AG08395 (cell line): ENCODE data around the gene SAP30.

Experiments used
- DNase-seq: peaks from one replicate; pipeline ENCODE4 v3.0.0; 2012; ENCODE audit warnings: mixed read lengths, low spot score

Gene SAP30, protein sequence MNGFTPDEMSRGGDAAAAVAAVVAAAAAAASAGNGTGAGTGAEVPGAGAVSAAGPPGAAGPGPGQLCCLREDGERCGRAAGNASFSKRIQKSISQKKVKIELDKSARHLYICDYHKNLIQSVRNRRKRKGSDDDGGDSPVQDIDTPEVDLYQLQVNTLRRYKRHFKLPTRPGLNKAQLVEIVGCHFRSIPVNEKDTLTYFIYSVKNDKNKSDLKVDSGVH

DNA sequence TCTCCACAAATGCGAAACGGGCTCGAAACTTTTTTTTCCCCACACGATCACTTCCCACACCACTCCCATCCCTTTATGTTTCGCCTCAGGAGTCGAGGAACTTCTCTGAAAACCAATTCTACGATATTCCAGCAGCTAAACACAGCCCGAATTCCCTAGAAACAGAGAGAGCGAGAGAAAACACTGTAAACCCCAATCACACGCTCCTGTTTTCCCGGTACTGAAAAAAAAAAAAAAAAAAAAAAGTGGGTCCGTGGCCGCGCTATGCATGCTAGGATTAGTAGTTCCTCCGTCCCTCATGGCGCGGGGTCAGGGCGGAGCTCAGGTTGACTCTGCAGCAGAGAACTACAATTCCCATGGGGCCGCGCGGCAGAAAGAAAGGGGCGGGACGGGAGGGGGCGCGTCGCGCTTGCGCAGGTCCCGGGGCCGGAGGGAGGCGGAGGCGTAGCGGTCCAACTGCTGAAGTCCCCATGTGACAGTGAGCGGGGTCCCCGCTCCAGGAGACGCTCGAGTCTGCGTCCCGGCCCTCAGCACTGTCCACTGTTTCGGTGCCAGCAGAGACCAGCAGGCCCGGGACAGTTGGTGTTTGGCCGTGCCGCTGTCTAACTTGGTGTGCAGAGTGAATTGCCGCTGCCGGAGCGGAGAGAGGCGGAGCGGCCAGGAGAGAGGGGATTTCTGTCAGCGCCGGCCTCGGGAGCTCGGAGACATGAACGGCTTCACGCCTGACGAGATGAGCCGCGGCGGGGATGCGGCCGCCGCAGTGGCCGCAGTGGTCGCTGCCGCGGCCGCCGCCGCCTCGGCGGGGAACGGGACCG, at the start of gene SAP30:
TSS of gene SAP30 (plus strand) at position 478 of the 815 bp plus-strand sequence. CDS start at position 707, 229 bp downstream.
- DNase-seq = peak; percentile 99

- DNase-seq = no peak
These were observed 45.6 kb upstream of the SAP30 start for GRCh38 chr4:173325007-173325736.

DNA sequence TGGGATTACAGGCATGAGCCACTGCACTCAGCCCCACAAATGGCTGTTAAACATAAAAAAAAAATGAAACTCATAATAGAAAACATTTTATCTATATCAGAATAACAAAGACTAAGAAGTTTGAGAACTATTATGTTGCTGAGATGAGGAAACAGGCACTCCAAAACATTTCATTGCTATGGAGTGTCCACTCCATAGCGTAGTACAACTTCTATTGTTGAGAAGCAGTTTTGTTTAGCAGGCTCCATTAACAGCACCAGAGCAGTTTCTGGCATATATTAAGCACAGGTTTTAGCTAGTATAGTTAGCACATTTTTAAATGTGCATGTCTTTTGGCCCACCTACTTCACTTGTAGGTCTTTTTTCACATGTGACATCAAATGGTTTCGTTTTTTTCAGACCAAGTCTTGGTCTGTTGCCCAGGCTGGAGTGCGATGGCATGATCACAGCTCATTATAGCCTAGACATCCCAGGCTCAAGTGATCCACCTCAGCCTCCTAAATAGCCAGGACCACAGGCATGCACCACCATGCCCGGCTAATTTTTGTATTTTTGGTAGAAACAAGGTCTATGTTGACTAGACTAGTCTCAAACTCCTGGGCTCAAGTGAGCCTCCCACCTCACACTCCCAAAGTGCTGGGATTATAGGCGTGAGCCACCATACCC, 42.4 kb upstream of the SAP30 start:
- no peak for DNase-seq

- DNase-seq = no peak
These were observed 40.2 kb upstream of the SAP30 start for GRCh38 chr4:173330590-173330989.

- no peak for DNase-seq
These were observed 38.7 kb upstream of the SAP30 start for GRCh38 chr4:173332021-173332487.

DNA sequence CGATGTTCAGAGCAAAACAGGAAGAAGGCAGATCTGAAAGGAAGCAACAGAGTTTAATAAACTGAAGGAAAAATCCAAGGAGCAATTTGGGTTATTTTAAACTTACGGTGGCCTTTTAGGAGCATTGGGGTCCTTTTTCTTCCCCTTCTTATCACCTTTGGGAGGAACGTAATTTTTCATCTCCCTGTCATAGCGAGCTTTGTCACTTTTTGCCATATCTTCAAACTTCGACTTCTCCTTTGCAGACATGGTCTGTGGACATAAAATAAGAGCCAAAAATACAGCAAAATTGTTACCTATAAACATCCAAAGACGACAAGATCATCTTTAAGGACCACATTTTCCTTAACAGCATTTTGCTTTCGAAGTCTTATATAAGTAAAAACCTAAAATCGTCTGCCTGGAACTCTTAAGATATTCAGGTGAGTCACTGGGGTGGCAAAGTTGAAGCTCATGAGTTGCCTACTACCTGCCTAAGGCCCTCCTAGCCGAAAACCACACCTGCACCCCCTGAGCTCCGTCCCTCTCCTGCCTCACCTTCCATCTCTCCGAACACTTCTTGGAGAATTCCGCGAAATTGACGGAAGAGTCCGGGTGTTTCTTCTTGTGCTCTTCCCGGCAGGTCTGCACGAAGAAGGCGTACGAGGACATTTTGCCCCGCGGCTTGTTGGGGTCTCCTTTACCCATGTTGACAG, 37.6 kb upstream of the SAP30 start:
- no peak for DNase-seq

GRCh38 chr4:173333658-173334084, 37.1 kb upstream of the SAP30 start:
- DNase-seq = peak; percentile 14

DNA sequence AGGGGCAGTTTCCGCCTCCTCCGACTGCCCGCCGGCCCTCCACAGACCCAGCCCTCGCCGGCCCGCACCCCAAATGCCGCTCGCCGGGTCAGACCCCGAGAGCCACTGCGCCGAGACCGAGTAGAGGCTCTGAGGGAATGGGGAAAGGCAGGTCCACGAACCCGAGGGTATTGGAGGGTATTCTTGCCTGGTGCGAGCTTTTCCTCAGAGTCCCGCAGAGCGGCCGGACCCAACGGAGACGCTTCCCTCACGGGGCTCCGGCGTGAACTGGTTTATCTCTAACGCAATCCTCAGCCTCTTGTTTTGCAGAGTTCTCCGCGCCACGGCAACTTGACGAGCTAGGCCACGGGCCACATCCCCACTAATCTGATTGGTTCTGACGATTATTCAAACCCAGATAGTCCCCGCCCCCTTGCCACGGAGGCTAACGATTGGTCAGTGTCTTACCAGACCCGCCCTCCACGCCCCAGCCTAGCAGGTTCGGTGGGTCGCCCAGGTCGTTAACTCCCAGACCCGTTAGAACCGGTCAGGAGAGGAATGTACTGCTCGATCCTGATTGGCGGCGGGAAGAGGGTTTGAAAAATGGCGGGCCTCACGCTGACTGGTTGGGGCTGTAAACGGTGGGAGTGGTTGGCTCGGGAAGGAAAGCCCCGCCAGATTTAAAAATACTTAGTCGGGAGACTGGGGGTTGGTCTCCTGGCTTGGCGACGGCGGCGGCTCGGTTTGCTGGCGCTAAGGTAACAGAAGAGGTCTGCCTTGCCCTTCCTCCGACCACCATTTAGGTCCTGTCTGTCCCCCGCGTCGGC, 36.5 kb upstream of the SAP30 start, which contains the start of gene HMGB2:
TSS of gene HMGB2 (minus strand) at position 274 of the 806 bp plus-strand sequence. CDS start 709 bp downstream, outside the sequence.
- DNase-seq = peak; percentile 99

GRCh38 chr4:173334891-173335752, 35.6 kb upstream of the SAP30 start:
- peak; percentile 87 for DNase-seq

DNA sequence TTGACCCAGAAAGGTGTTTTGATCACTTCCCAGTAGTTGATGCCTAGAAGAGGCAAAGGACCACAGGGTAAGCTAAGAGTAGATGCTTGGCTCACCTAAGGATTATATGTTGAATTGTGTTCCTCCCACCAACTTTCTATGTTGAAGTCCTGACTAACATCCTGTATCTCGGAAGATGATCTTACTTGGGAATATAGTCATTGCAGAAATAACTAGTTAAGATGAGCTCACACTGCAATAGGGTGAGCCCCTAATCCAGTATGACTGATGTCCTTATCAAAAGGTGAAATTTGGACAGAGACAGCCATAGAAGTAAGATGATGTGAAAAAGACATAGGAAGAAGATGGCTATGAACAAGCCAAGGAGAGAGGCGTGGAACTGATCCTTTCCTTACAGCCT, 33.3 kb upstream of the SAP30 start:
- no peak for DNase-seq

- DNase-seq = no peak
These were observed 26.8 kb upstream of the SAP30 start for GRCh38 chr4:173343832-173344397.

DNA sequence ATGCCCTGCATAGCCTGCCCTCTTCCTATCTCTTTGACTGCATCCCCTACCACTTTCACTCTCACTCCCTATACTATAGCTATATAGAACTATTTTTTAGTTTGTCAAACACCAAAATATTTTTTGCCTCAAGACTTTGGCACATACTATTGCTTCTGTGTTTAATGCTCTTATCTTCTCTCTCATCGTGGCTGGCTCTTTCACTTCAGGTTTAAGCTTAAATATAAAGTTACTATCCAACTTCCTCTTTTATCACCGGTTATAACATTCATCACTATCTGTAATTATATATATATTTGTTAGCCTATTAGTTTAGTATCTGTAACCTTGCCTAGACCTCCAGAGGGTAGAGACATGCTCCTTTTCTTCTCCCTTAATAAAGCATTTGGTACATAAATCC, 25.1 kb upstream of the SAP30 start:
- DNase-seq = no peak

- DNase-seq = peak; percentile 72
These were observed 24.7 kb upstream of the SAP30 start for GRCh38 chr4:173346074-173346473.

DNA sequence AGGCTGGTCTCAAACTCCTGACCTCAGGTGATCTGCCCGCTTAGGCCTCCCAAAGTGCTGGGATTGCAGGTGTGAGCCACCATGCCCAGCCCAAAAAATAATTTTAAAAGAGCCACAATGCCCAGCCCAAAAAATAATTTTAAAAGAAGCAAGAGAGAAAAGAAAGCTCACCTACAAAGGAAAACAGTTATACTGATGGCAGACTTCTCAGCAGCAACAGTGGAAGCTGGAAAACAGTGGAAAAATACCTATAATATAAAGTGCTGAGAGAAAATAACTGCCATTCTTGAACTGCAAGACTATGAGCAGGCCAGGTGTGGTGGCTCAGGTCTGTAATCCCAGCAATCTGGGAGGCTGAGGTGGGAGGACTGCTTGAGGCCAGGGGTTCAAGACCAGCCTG, 23.3 kb upstream of the SAP30 start:
- DNase-seq = no peak

DNA sequence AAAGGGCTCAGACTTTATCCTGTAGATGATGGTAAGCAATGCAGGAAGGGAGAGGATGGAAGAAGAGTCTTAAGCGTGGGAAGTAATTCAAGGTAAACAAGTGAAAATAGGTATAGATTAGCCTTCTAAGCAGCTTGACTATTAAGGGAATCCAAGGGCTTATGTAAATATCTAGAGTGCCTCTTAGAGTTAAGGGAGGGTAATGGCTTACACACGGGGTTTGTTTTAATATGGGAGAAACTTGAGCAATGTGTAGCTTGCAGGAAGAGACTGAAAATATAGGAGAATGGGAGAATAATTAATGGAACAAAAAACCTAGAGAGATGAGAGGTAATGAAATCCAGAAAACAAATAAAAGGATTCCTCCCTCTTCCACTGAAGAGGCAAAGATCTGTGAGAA, 12.8 kb upstream of the SAP30 start:
- no peak for DNase-seq

DNA sequence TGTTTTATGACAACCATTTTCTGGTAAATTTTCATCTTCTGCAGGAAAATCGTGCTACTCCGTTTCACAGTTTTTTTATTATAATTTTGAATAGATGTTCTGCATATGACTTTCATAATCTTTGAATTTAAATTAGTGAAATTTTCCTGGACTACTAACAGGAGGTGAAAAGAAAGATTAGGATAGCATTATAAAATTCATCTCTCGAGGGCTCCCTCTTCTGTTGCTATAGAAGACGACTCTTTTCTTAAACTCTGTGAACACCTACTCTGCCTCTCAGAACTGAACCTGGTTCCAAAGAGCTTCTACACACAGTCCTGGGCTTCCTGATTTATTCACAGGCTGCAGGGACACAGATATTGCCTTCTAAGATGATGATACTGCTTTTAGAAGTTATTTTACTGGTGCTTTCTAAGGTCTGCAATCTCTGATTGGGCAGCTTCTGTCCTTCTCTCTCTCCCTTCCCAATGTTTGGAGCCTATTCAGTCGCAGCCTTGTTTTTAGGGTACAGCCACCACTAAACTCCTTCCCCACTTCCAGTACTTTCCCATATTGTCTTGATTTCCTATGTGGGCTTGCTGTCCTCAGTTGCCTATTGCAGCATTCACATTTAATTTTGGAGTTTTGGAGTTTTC, 10.1 kb upstream of the SAP30 start:
- DNase-seq = peak; percentile 47

DNA sequence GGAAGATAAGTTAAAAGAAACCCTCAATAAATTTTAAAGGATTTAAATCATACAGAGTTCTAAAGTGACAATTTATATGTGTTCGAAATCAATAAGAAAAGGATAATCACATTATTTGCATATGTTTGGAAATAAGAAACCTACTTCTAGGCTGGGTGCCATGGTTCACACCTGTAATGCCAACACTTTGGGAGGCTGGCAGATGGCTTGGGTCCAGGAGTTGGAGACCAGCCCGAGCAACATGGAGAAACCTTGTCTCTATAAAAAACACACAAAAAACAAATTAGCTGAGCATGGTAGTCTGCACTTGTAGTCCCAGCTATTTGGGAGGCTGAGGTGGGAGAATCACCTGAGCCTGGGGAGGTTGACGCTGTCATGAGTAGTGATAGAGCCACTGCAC, 8.1 kb upstream of the SAP30 start:
- DNase-seq = no peak

DNA sequence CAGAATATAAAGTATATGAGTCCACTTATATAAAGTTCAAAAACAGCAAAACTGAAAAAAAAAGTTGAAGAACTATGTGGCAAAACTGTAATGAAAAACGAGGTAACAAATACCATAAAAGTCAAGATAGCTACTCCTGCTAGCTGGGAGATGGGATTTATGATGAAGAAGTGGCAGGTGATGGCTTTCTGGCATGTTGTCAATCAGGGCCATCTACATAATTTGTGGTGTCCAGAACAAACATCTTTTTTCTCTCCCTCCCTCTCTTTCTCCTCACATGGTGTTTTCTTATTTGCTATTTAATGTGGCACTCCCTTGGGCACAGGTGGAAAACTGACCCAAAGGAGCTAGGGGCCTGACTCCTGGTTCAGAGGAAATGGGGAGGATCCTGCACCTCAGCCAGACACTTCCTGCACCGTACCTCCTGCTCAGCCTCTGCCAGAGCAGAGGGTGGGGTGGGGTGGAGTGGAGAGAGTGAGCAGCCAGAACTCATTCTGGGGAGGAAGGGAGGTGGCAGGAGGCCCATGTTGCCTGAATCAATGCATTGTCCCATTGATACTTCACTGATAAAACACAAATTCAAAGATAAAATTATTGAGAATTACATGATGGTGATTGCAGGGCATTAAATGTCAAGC, 5.3 kb upstream of the SAP30 start:
- DNase-seq = no peak
